GM21717 (cell line): Measurements from ENCODE around the gene HIVEP3.

Source experiments
- ATAC-seq: cut with Tn5 transposase; IDR thresholded peaks from one replicate; pipeline ENCODE4 v1.9.1; 2021; ENCODE audit warnings: mild to moderate bottlenecking, moderate library complexity; ENCODE audit not compliant: unreplicated experiment

HIVEP3 gene

GRCh38 chr1:41894808-41895483 is 23.8 kb downstream of the HIVEP3 start:
- ATAC-seq: no peak

- ATAC-seq: no peak
These were observed 24.5 kb downstream of the HIVEP3 start for GRCh38 chr1:41894101-41894807.

GRCh38 chr1:41892301-41892781 is 26.4 kb downstream of the HIVEP3 start:
- ATAC-seq: no peak

GRCh38 chr1:41891199-41891896 is 27.4 kb downstream of the HIVEP3 start:
- ATAC-seq: peak; percentile 83

- no peak for ATAC-seq
These were observed 27.9 kb downstream of the HIVEP3 start for GRCh38 chr1:41890825-41891198.

GRCh38 chr1:41889506-41890414 is 29.0 kb downstream of the HIVEP3 start:
- no peak for ATAC-seq

GRCh38 chr1:41888756-41889155 is 30.0 kb downstream of the HIVEP3 start:
- ATAC-seq: no peak

GRCh38 chr1:41887365-41887764 is 31.4 kb downstream of the HIVEP3 start:
- ATAC-seq: no peak

GRCh38 chr1:41884256-41885230 is 34.2 kb downstream of the HIVEP3 start:
- ATAC-seq: no peak

- ATAC-seq: no peak
These were observed 35.2 kb downstream of the HIVEP3 start for GRCh38 chr1:41883507-41883906.

- ATAC-seq: no peak
These were observed 36.2 kb downstream of the HIVEP3 start for GRCh38 chr1:41882486-41882885.

- ATAC-seq: no peak
These were observed 36.6 kb downstream of the HIVEP3 start for GRCh38 chr1:41882068-41882477.

- ATAC-seq: no peak
These were observed 37.5 kb downstream of the HIVEP3 start for GRCh38 chr1:41880950-41881885.

GRCh38 chr1:41880261-41880660 is 38.5 kb downstream of the HIVEP3 start:
- ATAC-seq: no peak

GRCh38 chr1:41879617-41880016 is 39.1 kb downstream of the HIVEP3 start:
- ATAC-seq: no peak

GRCh38 chr1:41878911-41879310 is 39.8 kb downstream of the HIVEP3 start:
- no peak for ATAC-seq

GRCh38 chr1:41878495-41878894 is 40.2 kb downstream of the HIVEP3 start:
- no peak for ATAC-seq

- no peak for ATAC-seq
These were observed 41.9 kb downstream of the HIVEP3 start for GRCh38 chr1:41876576-41877445.
